Measurements from ENCODE around the gene NLRP1.

NLRP1 gene

DNA sequence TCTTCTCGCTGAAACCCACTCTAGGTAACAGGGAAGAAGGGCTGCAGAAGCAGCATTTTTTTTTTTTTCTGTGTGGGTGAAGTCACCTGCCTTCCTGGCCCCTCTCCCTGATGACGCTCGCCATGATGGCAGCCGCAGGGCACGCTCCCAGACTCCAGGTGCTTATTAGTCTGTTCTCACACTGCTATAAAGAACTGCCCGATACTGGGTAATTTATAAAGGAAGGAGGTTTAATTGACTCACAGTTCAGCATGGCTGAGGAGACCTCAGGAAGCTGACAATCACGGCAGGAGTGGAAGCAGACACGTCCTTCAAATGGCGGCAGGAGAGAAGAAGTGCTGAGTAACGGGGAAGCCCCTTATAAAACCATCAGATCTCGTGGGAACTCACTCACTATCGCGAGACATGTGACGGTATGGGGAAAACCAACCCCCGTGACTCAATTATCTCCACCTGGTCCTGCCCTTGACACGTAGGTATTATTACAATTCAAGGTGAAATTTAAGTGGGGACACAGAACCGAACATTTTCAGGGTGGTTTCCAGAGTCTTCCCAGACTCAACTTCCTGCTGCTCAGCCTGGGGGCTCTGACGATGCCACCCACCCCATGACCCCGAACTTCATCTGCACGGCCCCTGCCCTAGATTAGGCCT, 34.9 kb upstream of the NLRP1 start:
- Histone ChIP-seq H3K27ac (no peak overlapping the region), H3K9me3 (ENCODE audit: low read depth, low read length) (no peaks in the 10 kb centered on the region), H3K36me3 (ENCODE audit: insufficient read depth, low read length) (no peaks in the 10 kb centered on the region), H3K9ac (ENCODE audit: insufficient read length) (no peak overlapping the region), H3K4me3 (no peak overlapping the region)
- TF ChIP-seq FOXP2 (optimal IDR thresholded peaks at IDR 0.05; ENCODE audit: control extremely low read depth, extremely low read length, insufficient read depth) (no peak), EZH2 (IDR thresholded peaks at IDR 0.05) (no peak), POLR2AphosphoS5 (IDR thresholded peaks at IDR 0.05; ENCODE audit: borderline replicate concordance, low read depth, low read length) (no peak)
- no peak for DNase-seq (ENCODE audit: low read depth, low spot score)

DNA sequence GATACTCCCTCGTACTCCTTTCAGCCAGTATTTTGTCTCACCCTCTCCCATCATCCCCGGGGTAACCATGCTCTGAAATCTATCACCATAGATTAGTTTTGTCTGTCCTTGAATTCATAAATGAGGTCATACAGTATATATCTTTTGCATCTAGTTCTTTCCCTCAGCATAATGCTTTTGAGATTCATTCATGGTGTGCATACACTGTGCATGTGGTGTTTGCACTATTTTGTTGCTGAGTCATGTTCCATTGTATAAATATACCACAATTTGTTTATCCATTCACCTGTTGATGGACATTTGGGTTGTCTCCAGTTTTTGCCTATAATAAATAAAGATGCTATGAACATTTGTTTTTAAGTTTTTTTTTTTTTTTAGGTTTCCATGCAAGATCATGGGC, 34.2 kb upstream of the NLRP1 start:
- H3K36me3 ChIP-seq (ENCODE audit: insufficient read depth, low read length): no peaks in the 10 kb centered on the region
- no peak for TF ChIP-seq POLR2AphosphoS5 (IDR thresholded peaks at IDR 0.05; ENCODE audit: borderline replicate concordance, low read depth, low read length)
- no peak for TF ChIP-seq EZH2 (IDR thresholded peaks at IDR 0.05)
- TF ChIP-seq FOXP2 (optimal IDR thresholded peaks at IDR 0.05; ENCODE audit: control extremely low read depth, extremely low read length, insufficient read depth): no peak
- DNase-seq (ENCODE audit: low read depth, low spot score): no peak
- no peaks in the 10 kb centered on the region for H3K9me3 ChIP-seq (ENCODE audit: low read depth, low read length)
- no peak overlapping the region for H3K9ac ChIP-seq (ENCODE audit: insufficient read length)
- H3K27ac ChIP-seq: no peak overlapping the region
- no peak overlapping the region for H3K4me3 ChIP-seq

DNA sequence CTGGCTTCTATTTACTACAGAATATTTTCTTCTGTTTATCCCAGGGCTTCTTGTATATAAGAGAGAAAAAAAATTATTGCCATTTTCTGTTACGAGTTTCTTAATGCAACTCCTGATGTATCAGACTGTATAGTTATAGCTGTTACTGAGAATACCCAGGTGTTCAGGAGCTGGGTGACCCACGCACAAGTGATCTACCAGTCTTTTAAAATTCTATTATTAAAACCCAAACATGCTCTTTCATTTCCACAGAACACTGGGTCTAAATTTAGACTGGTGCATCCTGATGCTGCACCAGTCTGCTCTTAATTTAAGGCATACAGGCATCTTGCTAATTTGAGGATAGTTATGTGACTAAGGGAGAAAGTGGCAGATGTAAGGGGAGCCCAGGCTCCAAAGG, 31.2 kb upstream of the NLRP1 start:
- Histone ChIP-seq H3K27ac (no peak overlapping the region), H3K36me3 (ENCODE audit: insufficient read depth, low read length) (no peaks in the 10 kb centered on the region)
- no peak for TF ChIP-seq FOXP2 (optimal IDR thresholded peaks at IDR 0.05; ENCODE audit: control extremely low read depth, extremely low read length, insufficient read depth)
- TF ChIP-seq POLR2AphosphoS5 (IDR thresholded peaks at IDR 0.05; ENCODE audit: borderline replicate concordance, low read depth, low read length): no peak
- no peak for TF ChIP-seq EZH2 (IDR thresholded peaks at IDR 0.05)

DNA sequence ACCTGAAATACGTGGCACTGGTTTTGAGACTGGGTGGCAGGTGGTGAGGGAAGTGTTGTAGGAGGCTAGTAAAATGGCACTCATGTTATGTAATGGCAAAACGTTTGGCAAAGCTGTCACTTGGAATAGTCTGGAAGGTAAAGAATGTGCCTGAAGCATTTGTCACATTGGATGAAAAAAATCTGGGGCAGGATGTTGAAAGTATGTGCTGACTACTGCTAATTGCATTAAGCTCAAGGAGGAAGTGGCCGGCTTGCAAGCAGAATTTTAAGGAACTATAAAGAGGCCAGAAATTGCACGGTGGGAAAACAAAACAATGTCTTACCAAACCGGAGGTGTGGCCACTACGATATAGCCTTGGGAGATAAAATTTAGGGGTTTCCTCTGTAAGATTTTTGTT, 26.6 kb upstream of the NLRP1 start:
- no peak for DNase-seq (ENCODE audit: low read depth, low spot score)
- no peak overlapping the region for H3K27ac ChIP-seq
- no peaks in the 10 kb centered on the region for H3K36me3 ChIP-seq (ENCODE audit: insufficient read depth, low read length)
- H3K9ac ChIP-seq (ENCODE audit: insufficient read length): no peak overlapping the region
- no peak for TF ChIP-seq EZH2 (IDR thresholded peaks at IDR 0.05)
- TF ChIP-seq POLR2AphosphoS5 (IDR thresholded peaks at IDR 0.05; ENCODE audit: borderline replicate concordance, low read depth, low read length): no peak
- TF ChIP-seq FOXP2 (optimal IDR thresholded peaks at IDR 0.05; ENCODE audit: control extremely low read depth, extremely low read length, insufficient read depth): no peak
- H3K9me3 ChIP-seq (ENCODE audit: low read depth, low read length): no peaks in the 10 kb centered on the region
- H3K4me3 ChIP-seq: no peak overlapping the region

More for the DNA sequence above, 31.2 kb upstream of the NLRP1 start:
- H3K9ac ChIP-seq (ENCODE audit: insufficient read length): no peak overlapping the region
- H3K9me3 ChIP-seq (ENCODE audit: low read depth, low read length): no peaks in the 10 kb centered on the region
- H3K4me3 ChIP-seq: no peak overlapping the region
- no peak for DNase-seq (ENCODE audit: low read depth, low spot score)

DNA sequence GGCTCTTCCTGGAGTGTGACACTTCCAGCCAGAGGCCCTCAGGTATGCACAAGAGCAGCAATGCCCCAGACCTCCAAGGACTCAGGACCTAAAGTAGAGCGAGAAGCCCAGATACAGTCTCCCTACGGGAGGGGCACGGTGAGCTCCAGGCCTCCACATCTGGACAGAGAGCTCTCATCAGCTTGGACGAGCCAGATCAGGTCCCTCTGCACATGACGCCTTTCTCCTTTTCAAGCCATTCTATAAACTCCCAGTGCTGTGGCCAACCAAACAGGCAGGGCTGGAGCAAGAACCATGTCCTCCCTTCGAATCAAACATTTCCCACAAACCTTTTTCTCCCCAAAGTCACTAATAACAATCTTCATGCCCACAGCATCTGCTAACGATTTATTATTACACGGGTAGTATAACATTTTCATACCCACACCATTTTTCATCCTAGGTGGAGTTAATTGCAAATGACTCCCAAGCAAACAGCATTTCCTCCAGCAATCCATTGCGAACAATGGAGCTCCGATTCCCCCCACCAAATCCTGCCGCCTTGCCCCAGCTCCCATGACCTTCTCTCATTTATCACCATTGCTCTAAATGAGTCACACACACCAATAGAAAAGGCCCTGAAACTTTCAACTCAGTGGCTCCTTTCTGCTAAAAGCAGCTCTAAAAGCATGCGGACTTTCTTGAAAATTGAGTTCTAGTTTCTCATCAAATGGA, 24.2 kb upstream of the NLRP1 start:
- Histone ChIP-seq H3K9me3 (ENCODE audit: low read depth, low read length) (no peaks in the 10 kb centered on the region), H3K9ac (ENCODE audit: insufficient read length) (no peak overlapping the region), H3K4me3 (no peak overlapping the region), H3K27ac (no peak overlapping the region), H3K36me3 (ENCODE audit: insufficient read depth, low read length) (no peaks in the 10 kb centered on the region)
- DNase-seq (ENCODE audit: low read depth, low spot score): no peak
- TF ChIP-seq FOXP2 (optimal IDR thresholded peaks at IDR 0.05; ENCODE audit: control extremely low read depth, extremely low read length, insufficient read depth) (no peak), POLR2AphosphoS5 (IDR thresholded peaks at IDR 0.05; ENCODE audit: borderline replicate concordance, low read depth, low read length) (no peak), EZH2 (IDR thresholded peaks at IDR 0.05) (no peak)

DNA sequence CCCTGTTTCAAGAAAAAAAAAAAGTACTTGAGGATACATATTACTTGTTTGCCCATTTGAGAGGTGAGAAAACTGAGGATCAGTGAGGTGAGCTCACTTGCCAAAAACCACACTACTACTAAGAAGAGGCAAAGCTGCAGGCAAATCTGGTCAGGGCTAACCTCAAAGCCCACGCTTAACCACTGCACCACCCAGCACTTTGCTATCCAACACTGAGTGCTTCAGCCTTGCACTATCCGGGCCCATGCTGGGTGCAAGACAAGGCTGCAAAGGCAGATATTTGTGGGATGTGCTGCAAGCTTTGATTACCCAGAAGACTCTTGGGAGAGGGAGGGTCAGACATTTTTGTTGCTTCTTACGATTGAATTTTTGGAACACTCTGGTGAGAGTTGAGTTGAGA, 23.6 kb upstream of the NLRP1 start:
- H3K36me3 ChIP-seq (ENCODE audit: insufficient read depth, low read length): no peaks in the 10 kb centered on the region
- TF ChIP-seq POLR2AphosphoS5 (IDR thresholded peaks at IDR 0.05; ENCODE audit: borderline replicate concordance, low read depth, low read length) (no peak), EZH2 (IDR thresholded peaks at IDR 0.05) (no peak), FOXP2 (optimal IDR thresholded peaks at IDR 0.05; ENCODE audit: control extremely low read depth, extremely low read length, insufficient read depth) (no peak)
- DNase-seq (ENCODE audit: low read depth, low spot score): no peak
- H3K9ac ChIP-seq (ENCODE audit: insufficient read length): no peak overlapping the region
- no peak overlapping the region for H3K27ac ChIP-seq
- no peak overlapping the region for H3K4me3 ChIP-seq
- H3K9me3 ChIP-seq (ENCODE audit: low read depth, low read length): no peaks in the 10 kb centered on the region

DNA sequence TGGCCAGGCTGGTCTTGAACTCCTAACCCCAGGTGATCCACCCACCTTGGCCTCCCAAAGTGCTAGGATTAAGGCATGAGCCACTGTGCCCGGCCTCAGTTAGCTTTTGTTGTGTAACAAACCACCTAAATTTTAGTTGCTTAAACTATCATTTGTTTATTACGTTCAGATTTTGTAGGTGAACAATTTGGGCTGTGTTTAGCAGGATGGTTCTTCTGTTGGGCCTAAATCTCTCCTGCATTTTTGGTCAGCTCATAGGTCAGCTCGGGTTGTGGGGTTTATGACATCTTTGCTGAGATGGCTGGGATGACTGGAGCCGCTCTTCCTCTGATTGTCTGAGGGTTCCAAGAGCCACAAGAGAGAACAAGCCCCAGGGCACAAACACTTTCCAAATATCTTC, 21.1 kb upstream of the NLRP1 start:
- no peak for DNase-seq (ENCODE audit: low read depth, low spot score)
- Histone ChIP-seq H3K27ac (no peak overlapping the region), H3K36me3 (ENCODE audit: insufficient read depth, low read length) (no peaks in the 10 kb centered on the region), H3K9ac (ENCODE audit: insufficient read length) (no peak overlapping the region), H3K4me3 (no peak overlapping the region), H3K9me3 (ENCODE audit: low read depth, low read length) (no peaks in the 10 kb centered on the region)
- TF ChIP-seq FOXP2 (optimal IDR thresholded peaks at IDR 0.05; ENCODE audit: control extremely low read depth, extremely low read length, insufficient read depth) (no peak), POLR2AphosphoS5 (IDR thresholded peaks at IDR 0.05; ENCODE audit: borderline replicate concordance, low read depth, low read length) (no peak), EZH2 (IDR thresholded peaks at IDR 0.05) (no peak)

DNA sequence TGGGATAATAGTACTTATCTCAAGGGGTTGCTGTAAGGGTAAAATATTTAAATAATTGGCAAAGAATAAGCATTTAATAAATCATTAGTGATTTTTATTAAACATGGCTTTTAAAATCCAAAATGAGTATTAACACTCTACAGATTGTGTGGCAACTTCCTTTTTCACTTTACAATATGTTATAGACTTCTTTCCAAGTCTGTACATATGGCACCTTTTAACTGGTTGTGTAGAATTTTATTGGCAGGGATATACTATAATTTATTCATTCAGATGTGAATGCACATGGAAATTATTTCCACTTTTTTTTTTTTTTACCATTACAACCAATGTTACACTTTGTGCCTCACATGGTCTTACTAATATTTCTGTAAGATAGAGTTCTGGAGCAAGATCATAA, 15.7 kb upstream of the NLRP1 start:
- Histone ChIP-seq H3K9me3 (ENCODE audit: low read depth, low read length) (no peaks in the 10 kb centered on the region), H3K4me3 (no peak overlapping the region), H3K36me3 (ENCODE audit: insufficient read depth, low read length) (no peaks in the 10 kb centered on the region), H3K9ac (ENCODE audit: insufficient read length) (no peak overlapping the region), H3K27ac (no peak overlapping the region)
- TF ChIP-seq POLR2AphosphoS5 (IDR thresholded peaks at IDR 0.05; ENCODE audit: borderline replicate concordance, low read depth, low read length): no peak
- no peak for TF ChIP-seq FOXP2 (optimal IDR thresholded peaks at IDR 0.05; ENCODE audit: control extremely low read depth, extremely low read length, insufficient read depth)
- no peak for TF ChIP-seq EZH2 (IDR thresholded peaks at IDR 0.05)
- DNase-seq (ENCODE audit: low read depth, low spot score): no peak
